SK-N-SH (cell line): ENCODE measurements around the gene KRT74. TPM values are rescaled to one million over a fixed set of nuclear protein-coding genes. Genes with fewer than 3 reads are reported as not detected.

Experiments used
- CTCF ChIA-PET: fragments of 300-600, 350-600 bp; formaldehyde crosslinking; extraction: SDS; loops from one replicate; lab custom pipeline; 2021; lab: Yijun Ruan, JAX
- POLR2A ChIA-PET: fragments of 350-600 bp; sonication (Branson Sonifier 250); formaldehyde crosslinking; extraction: SDS; loops from one replicate; lab custom pipeline; 2020; ENCODE audit warnings: antibody characterized with exemption, inconsistent platforms; lab: Yijun Ruan, JAX
- DNase-seq: peaks from one replicate; pipeline ENCODE4 v3.0.0; 2012
- H2AFZ ChIP-seq: fragments of 200-600 bp; sonication (generic); 2 replicates; pipeline ENCODE4 v1.8.1; 2016; ENCODE audit warnings: antibody characterized with exemption, mild to moderate bottlenecking, low read depth
- H3F3A ChIP-seq: fragments of 200-600 bp; sonication (generic); replicated peaks from 2 replicates; pipeline ENCODE3; 2016; ENCODE audit warnings: antibody characterized with exemption, mild to moderate bottlenecking; ENCODE audit not compliant: insufficient read depth
- H3K27ac ChIP-seq, 2 experiments: fragments of 200-500 bp in 1 of 2; fragments of 200-600 bp in 1 of 2; sonication (Bioruptor generic) in 1 of 2; sonication (generic), shearing (Covaris generic) in 1 of 2; 2 replicates each; pipeline versions ENCODE4 v1.5.1 to v1.6.1; 2014 to 2016; ENCODE audit warnings: low read depth in 2 of 2, inconsistent platforms in 1 of 2, low read length in 1 of 2, mild to moderate bottlenecking in 1 of 2, mixed read lengths in 1 of 2
- H3K27me3 ChIP-seq: fragments of 200-600 bp; sonication (generic), shearing (Covaris generic); 2 replicates; pipeline ENCODE4 v1.6.1; 2016; ENCODE audit warnings: mixed run types; ENCODE audit not compliant: insufficient read depth
- H3K36me3 ChIP-seq, 2 experiments: fragments of 200-500 bp in 1 of 2; fragments of 200-600 bp in 1 of 2; sonication (Bioruptor generic) in 1 of 2; sonication (generic) in 1 of 2; replicated peaks in 1 of 2; 2 replicates each; pipeline versions ENCODE3 to v1.5.1; 2014 to 2016; ENCODE audit warnings: low read length in 1 of 2, mild to moderate bottlenecking in 1 of 2; ENCODE audit not compliant: insufficient read depth in 2 of 2, control insufficient read depth in 1 of 2
- H3K4me1 ChIP-seq, 2 experiments: fragments of 200-500 bp in 1 of 2; fragments of 200-600 bp in 1 of 2; sonication (Bioruptor generic) in 1 of 2; sonication (generic), shearing (Covaris generic) in 1 of 2; 2 replicates each; pipeline versions ENCODE4 v1.5.1 to v1.6.1; 2014 to 2016; ENCODE audit warnings: low read depth in 1 of 2, low read length in 1 of 2, mixed run types in 1 of 2; ENCODE audit not compliant: insufficient read depth in 2 of 2, control insufficient read depth in 1 of 2
- H3K4me2 ChIP-seq: fragments of 200-600 bp; sonication (generic), shearing (Covaris generic); 2 replicates; pipeline ENCODE4 v1.6.1; 2017; ENCODE audit warnings: mixed run types
- H3K4me3 ChIP-seq, 2 experiments: fragments of 200-500 bp in 1 of 2; fragments of 200-600 bp in 1 of 2; sonication (Bioruptor generic) in 1 of 2; sonication (generic), shearing (Covaris generic) in 1 of 2; 2 replicates each; pipeline versions ENCODE4 v1.5.1 to v1.8.1; 2014 to 2016; ENCODE audit warnings: low read depth in 2 of 2, inconsistent platforms in 1 of 2, low read length in 1 of 2, mild to moderate bottlenecking in 1 of 2, mixed read lengths in 1 of 2, moderate library complexity in 1 of 2
- H3K79me2 ChIP-seq: fragments of 200-600 bp; sonication (generic); 2 replicates; pipeline ENCODE4 v1.8.1; 2017; ENCODE audit warnings: mild to moderate bottlenecking; ENCODE audit not compliant: insufficient read depth
- H3K9ac ChIP-seq: fragments of 200-600 bp; sonication (generic); 2 replicates; pipeline ENCODE4 v1.6.1; 2017; ENCODE audit warnings: mixed run types
- H3K9me2 ChIP-seq: fragments of 200-600 bp; sonication (generic); 2 replicates; pipeline ENCODE4 v1.6.1; 2017; ENCODE audit warnings: mixed run types
- H3K9me3 ChIP-seq: fragments of 200-600 bp; sonication (generic); 2 replicates; pipeline ENCODE4 v1.6.1; 2017; ENCODE audit warnings: mixed run types, mild to moderate bottlenecking, moderate library complexity
- H4K20me1 ChIP-seq: fragments of 200-600 bp; sonication (generic); 2 replicates; pipeline ENCODE4 v1.6.1; 2017; ENCODE audit warnings: mild to moderate bottlenecking, mixed run types; ENCODE audit not compliant: insufficient read depth
- CHD2 ChIP-seq: fragments of 150-350 bp; IDR thresholded peaks from 2 replicates; pipeline ENCODE4 v1.6.1; 2018; ENCODE audit warnings: low read length; ENCODE audit not compliant: partially characterized antibody
- ELF1 ChIP-seq: IDR thresholded peaks from 2 replicates; pipeline ENCODE4 v1.4.0; 2012
- EP300 ChIP-seq, 2 experiments: IDR thresholded peaks; 2 replicates each; pipeline versions ENCODE4 v1.4.0 to v1.6.1; 2012; ENCODE audit warnings: borderline replicate concordance in 1 of 2, low read depth in 1 of 2, low read length in 1 of 2
- EZH2phosphoT487 ChIP-seq: fragments of 200-600 bp; sonication (generic); IDR thresholded peaks from 2 replicates; pipeline ENCODE4 v1.6.1; 2017; ENCODE audit warnings: low read depth, mixed run types, mild to moderate bottlenecking, antibody characterized with exemption, moderate library complexity, borderline replicate concordance
- GABPA ChIP-seq: IDR thresholded peaks from 2 replicates; pipeline ENCODE4 v1.4.0; 2012; ENCODE audit warnings: low read depth, mild to moderate bottlenecking
- JUND ChIP-seq: IDR thresholded peaks from 2 replicates; pipeline ENCODE4 v1.4.0; 2012
- MXI1 ChIP-seq: IDR thresholded peaks from 2 replicates; pipeline ENCODE4 v1.6.1; 2012; ENCODE audit warnings: mild to moderate bottlenecking, low read depth, low read length, improper control_type of control experiment
- NFIC ChIP-seq: IDR thresholded peaks from 2 replicates; pipeline ENCODE4 v1.4.0; 2012; ENCODE audit warnings: borderline replicate concordance
- NRF1 ChIP-seq: IDR thresholded peaks from 2 replicates; pipeline ENCODE4 v1.6.1; 2012; ENCODE audit warnings: low read depth, mild to moderate bottlenecking, low read length
- RFX5 ChIP-seq: IDR thresholded peaks from 2 replicates; pipeline ENCODE4 v1.6.1; 2012; ENCODE audit warnings: mild to moderate bottlenecking, improper control_type of control experiment, low read length
- RXRA ChIP-seq: IDR thresholded peaks from 2 replicates; pipeline ENCODE4 v1.4.0; 2012; ENCODE audit warnings: low read depth, mild to moderate bottlenecking, borderline replicate concordance
- SMC3 ChIP-seq: IDR thresholded peaks from 2 replicates; pipeline ENCODE4 v1.6.1; 2012; ENCODE audit warnings: low read depth, low read length, improper control_type of control experiment
- YY1 ChIP-seq: IDR thresholded peaks from 2 replicates; pipeline ENCODE4 v1.4.0; 2012; ENCODE audit warnings: low read depth, mild to moderate bottlenecking
- WGBS: methylation state at CpG from one replicate; pipeline ENCODE4 v1.1.6; 2017; ENCODE audit warnings: low lambda C conversion rate; 5-methylcytosine and 5-hydroxymethylcytosine counted together
- polyA plus RNA-seq, 3 experiments: library from polyadenylated mRNA; depleted of rRNA; stranded (reverse); fragments of >200 nt; gene quantifications; 2 replicates each; pipeline ENCODE4 v1.2.3, GENCODE V29; 2012
- TF ChIP-seq, protein P1 (sequence below): fragments of 150-350 bp; IDR thresholded peaks from 2 replicates; pipeline ENCODE4 v1.6.1; 2017; ENCODE audit warnings: antibody characterized with exemption, low read length, low read depth, borderline replicate concordance
- TF ChIP-seq, protein P2 (sequence below): IDR thresholded peaks from 2 replicates; pipeline ENCODE4 v1.4.0; 2012; ENCODE audit warnings: low read depth, borderline replicate concordance
- TF ChIP-seq, protein P3 (sequence below): IDR thresholded peaks from 2 replicates; pipeline ENCODE4 v1.4.0; 2012; ENCODE audit warnings: low read depth
- TF ChIP-seq, protein P4 (sequence below): fragments of 150-350 bp; IDR thresholded peaks from 2 replicates; pipeline ENCODE4 v1.6.1; 2016; ENCODE audit warnings: mild to moderate bottlenecking, low read depth, low read length
- TF ChIP-seq, protein P5 (sequence below): fragments of 200-600 bp; sonication (generic); IDR thresholded peaks from 2 replicates; pipeline ENCODE4 v1.6.1; 2017; ENCODE audit warnings: antibody characterized with exemption, mild to moderate bottlenecking, moderate library complexity
- TF ChIP-seq, protein P6 (sequence below): IDR thresholded peaks from 2 replicates; pipeline ENCODE4 v1.4.0; 2012; ENCODE audit warnings: low read depth, borderline replicate concordance
- TF ChIP-seq, protein P7 (sequence below): IDR thresholded peaks from 2 replicates; pipeline ENCODE4 v1.6.1; 2012; ENCODE audit warnings: mild to moderate bottlenecking, low read depth, low read length, moderate library complexity

The KRT74 gene
- polyA plus RNA-seq, 1 of the 3 experiments (the other 2 are of a cell fraction) = not detected

DNA sequence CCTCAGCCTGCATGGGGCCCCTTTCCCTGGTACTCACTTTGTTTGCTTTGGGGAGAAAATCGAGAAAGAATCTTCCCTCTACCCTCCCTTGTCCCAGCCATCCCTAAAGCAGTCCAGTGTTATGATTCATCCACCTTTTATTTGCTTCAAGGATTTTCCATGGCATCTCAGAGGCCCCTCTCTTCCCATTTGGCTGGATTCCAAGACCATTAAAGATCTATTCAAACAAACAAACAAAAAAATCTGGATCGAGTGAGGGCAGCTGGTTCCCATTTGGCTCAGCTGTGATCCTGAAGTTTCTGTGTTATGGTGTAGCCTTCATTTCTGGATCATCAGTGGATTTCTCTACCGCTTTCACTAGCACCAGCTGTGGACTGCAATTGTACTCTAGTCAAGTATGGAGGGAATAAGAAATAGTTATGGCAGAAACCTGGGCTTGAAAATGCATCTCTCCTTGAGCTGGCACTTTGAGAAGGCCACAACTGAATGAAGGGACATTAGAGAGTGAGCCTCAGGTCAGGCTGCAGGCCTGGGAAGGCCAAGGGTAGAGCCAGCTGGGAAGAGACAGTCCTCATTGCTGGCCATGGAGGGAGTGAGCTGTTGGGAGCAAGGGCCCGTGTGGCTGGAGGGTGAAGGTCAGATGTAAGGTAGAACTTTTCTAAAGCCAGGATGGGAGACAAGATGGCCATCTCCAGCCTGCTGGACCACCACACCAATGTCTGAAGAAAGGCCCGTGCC lies 34.4 kb downstream of the KRT74 start (continued):
- TF ChIP-seq GABPA = no peak
- no peak for TF ChIP-seq RFX5
- no peak for TF ChIP-seq NFIC
- TF ChIP-seq YY1 = no peak
- TF ChIP-seq, protein P1, sequence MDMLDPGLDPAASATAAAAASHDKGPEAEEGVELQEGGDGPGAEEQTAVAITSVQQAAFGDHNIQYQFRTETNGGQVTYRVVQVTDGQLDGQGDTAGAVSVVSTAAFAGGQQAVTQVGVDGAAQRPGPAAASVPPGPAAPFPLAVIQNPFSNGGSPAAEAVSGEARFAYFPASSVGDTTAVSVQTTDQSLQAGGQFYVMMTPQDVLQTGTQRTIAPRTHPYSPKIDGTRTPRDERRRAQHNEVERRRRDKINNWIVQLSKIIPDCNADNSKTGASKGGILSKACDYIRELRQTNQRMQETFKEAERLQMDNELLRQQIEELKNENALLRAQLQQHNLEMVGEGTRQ = no peak
- TF ChIP-seq CHD2 = no peak

DNA sequence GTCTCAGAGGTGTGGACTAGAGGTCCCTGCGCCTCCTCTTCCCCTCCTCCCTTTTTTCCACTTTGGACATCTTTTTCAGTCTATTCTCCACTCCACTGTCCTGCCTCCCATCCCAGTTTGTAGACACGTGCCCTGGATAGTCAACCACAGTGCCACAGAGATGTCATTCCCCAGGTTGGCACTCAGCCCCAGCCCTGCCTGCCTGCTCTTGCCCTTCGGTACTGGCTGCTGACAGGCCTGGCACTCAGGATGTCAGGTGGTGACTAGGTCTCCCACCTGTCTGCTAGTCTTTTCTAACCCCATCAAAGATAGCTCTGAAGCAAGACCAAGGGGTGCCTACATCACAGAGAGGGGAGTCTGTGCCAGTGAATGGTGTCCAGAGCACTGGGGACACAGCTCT lies 36.5 kb downstream of the KRT74 start:
- no peaks in the 10 kb centered on the region for H3K4me1 ChIP-seq
- peaks cover 12% of the 10 kb centered on the region; the same call in 1 of the 2 replicates for H3K27me3 ChIP-seq
- H3K9me2 ChIP-seq = no peaks in the 10 kb centered on the region
- no peak overlapping the region for H2AFZ ChIP-seq
- ChIA-PET POLR2A (no interaction called here), CTCF (interaction anchor here (1.3 kb wide), 1 partner anchor 343 kb away, joined by 3 read pairs; no protein-coding TSS in a partner anchor)
- H3K4me2 ChIP-seq = no peak overlapping the region
- no peaks in the 10 kb centered on the region for H3F3A ChIP-seq
- no peak for DNase-seq
- H3K9ac ChIP-seq = no peak overlapping the region
- no peaks in the 10 kb centered on the region for H4K20me1 ChIP-seq
- H3K79me2 ChIP-seq = no peaks in the 10 kb centered on the region
- WGBS = 33% methylated on average over 3 of the region's 3 CpGs
- no peaks in the 10 kb centered on the region for H3K36me3 ChIP-seq
- no peaks in the 10 kb centered on the region for H3K9me3 ChIP-seq
- no peak overlapping the region for H3K27ac ChIP-seq
- H3K4me3 ChIP-seq = no peak overlapping the region
- TF ChIP-seq SMC3 (no peak), EP300 (IDR thresholded peaks at IDR 0.05; ENCODE audit: borderline replicate concordance in 1 of 2, low read depth in 1 of 2, low read length in 1 of 2) (no peak), EZH2phosphoT487 (no peak), GABPA (no peak), RXRA (no peak), MXI1 (no peak), RFX5 (no peak), ELF1 (no peak), JUND (no peak), NRF1 (no peak)
- TF ChIP-seq, protein P2, sequence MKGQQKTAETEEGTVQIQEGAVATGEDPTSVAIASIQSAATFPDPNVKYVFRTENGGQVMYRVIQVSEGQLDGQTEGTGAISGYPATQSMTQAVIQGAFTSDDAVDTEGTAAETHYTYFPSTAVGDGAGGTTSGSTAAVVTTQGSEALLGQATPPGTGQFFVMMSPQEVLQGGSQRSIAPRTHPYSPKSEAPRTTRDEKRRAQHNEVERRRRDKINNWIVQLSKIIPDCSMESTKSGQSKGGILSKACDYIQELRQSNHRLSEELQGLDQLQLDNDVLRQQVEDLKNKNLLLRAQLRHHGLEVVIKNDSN = no peak
- TF ChIP-seq, protein P3, sequence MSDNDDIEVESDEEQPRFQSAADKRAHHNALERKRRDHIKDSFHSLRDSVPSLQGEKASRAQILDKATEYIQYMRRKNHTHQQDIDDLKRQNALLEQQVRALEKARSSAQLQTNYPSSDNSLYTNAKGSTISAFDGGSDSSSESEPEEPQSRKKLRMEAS = no peak
- TF ChIP-seq, protein P4, sequence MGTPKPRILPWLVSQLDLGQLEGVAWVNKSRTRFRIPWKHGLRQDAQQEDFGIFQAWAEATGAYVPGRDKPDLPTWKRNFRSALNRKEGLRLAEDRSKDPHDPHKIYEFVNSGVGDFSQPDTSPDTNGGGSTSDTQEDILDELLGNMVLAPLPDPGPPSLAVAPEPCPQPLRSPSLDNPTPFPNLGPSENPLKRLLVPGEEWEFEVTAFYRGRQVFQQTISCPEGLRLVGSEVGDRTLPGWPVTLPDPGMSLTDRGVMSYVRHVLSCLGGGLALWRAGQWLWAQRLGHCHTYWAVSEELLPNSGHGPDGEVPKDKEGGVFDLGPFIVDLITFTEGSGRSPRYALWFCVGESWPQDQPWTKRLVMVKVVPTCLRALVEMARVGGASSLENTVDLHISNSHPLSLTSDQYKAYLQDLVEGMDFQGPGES = no peak
- TF ChIP-seq, protein P5, sequence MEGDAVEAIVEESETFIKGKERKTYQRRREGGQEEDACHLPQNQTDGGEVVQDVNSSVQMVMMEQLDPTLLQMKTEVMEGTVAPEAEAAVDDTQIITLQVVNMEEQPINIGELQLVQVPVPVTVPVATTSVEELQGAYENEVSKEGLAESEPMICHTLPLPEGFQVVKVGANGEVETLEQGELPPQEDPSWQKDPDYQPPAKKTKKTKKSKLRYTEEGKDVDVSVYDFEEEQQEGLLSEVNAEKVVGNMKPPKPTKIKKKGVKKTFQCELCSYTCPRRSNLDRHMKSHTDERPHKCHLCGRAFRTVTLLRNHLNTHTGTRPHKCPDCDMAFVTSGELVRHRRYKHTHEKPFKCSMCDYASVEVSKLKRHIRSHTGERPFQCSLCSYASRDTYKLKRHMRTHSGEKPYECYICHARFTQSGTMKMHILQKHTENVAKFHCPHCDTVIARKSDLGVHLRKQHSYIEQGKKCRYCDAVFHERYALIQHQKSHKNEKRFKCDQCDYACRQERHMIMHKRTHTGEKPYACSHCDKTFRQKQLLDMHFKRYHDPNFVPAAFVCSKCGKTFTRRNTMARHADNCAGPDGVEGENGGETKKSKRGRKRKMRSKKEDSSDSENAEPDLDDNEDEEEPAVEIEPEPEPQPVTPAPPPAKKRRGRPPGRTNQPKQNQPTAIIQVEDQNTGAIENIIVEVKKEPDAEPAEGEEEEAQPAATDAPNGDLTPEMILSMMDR = no peak
- TF ChIP-seq, protein P6, sequence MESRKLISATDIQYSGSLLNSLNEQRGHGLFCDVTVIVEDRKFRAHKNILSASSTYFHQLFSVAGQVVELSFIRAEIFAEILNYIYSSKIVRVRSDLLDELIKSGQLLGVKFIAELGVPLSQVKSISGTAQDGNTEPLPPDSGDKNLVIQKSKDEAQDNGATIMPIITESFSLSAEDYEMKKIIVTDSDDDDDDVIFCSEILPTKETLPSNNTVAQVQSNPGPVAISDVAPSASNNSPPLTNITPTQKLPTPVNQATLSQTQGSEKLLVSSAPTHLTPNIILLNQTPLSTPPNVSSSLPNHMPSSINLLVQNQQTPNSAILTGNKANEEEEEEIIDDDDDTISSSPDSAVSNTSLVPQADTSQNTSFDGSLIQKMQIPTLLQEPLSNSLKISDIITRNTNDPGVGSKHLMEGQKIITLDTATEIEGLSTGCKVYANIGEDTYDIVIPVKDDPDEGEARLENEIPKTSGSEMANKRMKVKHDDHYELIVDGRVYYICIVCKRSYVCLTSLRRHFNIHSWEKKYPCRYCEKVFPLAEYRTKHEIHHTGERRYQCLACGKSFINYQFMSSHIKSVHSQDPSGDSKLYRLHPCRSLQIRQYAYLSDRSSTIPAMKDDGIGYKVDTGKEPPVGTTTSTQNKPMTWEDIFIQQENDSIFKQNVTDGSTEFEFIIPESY = no peak
- TF ChIP-seq, protein P7, sequence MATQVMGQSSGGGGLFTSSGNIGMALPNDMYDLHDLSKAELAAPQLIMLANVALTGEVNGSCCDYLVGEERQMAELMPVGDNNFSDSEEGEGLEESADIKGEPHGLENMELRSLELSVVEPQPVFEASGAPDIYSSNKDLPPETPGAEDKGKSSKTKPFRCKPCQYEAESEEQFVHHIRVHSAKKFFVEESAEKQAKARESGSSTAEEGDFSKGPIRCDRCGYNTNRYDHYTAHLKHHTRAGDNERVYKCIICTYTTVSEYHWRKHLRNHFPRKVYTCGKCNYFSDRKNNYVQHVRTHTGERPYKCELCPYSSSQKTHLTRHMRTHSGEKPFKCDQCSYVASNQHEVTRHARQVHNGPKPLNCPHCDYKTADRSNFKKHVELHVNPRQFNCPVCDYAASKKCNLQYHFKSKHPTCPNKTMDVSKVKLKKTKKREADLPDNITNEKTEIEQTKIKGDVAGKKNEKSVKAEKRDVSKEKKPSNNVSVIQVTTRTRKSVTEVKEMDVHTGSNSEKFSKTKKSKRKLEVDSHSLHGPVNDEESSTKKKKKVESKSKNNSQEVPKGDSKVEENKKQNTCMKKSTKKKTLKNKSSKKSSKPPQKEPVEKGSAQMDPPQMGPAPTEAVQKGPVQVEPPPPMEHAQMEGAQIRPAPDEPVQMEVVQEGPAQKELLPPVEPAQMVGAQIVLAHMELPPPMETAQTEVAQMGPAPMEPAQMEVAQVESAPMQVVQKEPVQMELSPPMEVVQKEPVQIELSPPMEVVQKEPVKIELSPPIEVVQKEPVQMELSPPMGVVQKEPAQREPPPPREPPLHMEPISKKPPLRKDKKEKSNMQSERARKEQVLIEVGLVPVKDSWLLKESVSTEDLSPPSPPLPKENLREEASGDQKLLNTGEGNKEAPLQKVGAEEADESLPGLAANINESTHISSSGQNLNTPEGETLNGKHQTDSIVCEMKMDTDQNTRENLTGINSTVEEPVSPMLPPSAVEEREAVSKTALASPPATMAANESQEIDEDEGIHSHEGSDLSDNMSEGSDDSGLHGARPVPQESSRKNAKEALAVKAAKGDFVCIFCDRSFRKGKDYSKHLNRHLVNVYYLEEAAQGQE = no peak
